Measurements from ENCODE around the gene MPRIP.

- TF ChIP-seq, protein P1, sequence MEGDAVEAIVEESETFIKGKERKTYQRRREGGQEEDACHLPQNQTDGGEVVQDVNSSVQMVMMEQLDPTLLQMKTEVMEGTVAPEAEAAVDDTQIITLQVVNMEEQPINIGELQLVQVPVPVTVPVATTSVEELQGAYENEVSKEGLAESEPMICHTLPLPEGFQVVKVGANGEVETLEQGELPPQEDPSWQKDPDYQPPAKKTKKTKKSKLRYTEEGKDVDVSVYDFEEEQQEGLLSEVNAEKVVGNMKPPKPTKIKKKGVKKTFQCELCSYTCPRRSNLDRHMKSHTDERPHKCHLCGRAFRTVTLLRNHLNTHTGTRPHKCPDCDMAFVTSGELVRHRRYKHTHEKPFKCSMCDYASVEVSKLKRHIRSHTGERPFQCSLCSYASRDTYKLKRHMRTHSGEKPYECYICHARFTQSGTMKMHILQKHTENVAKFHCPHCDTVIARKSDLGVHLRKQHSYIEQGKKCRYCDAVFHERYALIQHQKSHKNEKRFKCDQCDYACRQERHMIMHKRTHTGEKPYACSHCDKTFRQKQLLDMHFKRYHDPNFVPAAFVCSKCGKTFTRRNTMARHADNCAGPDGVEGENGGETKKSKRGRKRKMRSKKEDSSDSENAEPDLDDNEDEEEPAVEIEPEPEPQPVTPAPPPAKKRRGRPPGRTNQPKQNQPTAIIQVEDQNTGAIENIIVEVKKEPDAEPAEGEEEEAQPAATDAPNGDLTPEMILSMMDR (IDR thresholded peaks at IDR 0.05; ENCODE audit: poor library complexity) = no peak
- no peak for TF ChIP-seq EZH2phosphoT487 (IDR thresholded peaks at IDR 0.05; ENCODE audit: low read depth, severe bottlenecking, unreplicated experiment)
Observed at GRCh38 chr17:17220529-17220928, 178.3 kb downstream of the MPRIP start.
